Stimulated activated CD8-positive, alpha-beta memory T cell treated with anti-CD3 and anti-CD28 coated beads, Interleukin-7, amount 100 ng/mL, for 1 hour (primary cell): Measurements from ENCODE around the gene IGF2R.
A peak's percentile ranks its signal among the peaks of the same experiment; 100 is the strongest.

Experiments used
- DNase-seq, 2 donors: peaks; one replicate each; pipeline ENCODE4 v3.0.0-alpha.2; 2020; ENCODE audit warnings: low read depth in 2 of 2

IGF2R gene

GRCh38 chr6:159974932-159975331 lies 6.0 kb downstream of the IGF2R start:
- no peak for DNase-seq

DNA sequence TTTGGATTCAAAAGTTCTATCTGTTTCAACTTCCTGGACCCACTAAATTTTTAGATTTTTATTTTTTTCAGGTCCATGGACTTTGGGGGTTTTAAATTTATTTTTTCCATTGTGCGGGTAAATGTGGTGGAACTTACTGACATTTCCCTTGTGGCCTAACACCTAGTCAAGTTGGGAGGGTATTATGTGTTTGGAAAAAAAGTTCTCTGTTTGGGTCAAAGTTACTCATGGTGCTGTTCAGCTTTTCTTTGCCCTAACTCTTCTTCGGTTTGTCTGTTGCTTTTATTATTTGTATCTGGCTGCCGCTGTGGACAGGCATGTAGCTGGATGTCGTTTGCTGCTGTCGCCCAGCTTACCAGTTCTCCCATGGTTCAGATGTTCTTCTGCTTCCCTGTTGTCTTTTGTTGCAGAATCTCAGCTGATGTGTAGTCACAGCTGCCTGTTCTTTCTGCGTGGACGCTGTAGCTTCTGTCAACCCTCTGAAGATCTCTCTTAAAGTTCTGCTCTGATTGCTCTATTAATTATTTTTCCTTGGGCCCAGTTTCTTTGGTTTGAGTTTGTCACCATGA lies 7.9 kb downstream of the IGF2R start:
- DNase-seq: no peak

GRCh38 chr6:159977255-159977903 lies 8.5 kb downstream of the IGF2R start:
- no peak for DNase-seq

DNA sequence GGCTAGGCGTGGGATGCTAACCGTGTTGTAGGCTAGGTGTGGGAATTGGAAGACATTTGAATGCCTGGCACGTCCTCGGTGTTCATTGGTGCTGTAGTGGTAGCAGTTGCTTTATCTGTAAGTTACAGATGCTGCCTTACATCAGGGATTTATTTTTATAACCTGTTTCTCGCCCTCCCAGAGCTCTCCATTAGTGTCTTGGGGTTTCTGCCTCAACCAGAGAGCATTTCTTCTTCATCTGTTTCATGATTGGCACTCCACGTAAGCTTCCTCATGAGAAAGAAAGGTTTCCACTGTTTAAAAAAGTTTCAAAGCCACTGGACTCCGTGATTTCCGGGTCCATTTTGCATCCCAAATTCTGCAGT lies 9.0 kb downstream of the IGF2R start:
- no peak for DNase-seq

- DNase-seq: no peak
Observed at GRCh38 chr6:159978291-159979135, 9.6 kb downstream of the IGF2R start.

DNA sequence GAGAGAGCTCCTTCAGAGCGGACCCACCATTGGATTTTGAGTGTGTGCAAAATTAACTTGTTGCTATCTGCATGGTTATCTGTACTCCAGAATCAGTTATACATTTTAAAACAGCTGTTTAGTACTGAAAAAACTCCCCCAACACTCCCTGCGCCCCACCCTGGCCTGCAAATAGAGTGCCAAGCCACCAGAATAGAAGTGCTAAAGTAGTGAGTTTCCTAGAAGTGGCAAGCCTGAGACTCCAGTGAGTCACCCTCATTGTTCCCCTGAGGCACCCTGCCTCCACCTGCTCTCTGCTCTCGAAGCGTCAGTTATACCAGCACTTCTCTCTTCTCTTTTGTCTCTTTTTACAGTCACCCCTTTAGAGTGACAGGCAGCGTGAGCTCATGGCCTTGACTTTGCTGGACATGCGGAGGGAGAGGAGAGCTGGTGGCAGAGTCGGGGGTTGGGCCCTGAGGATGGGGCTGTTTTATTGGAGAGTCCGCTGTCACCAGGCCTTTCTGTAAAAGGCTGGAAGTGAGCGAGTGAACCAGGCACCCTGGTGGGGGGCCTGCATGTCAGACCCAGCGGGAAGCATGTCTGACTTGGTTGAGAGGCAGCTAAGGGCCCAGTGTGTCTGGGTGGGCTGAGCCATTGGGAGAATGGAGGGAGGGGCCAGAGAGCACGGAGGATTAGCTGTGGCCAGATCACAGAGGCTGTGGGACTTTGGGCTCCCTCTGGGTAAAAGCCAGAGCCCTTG lies 10.4 kb downstream of the IGF2R start:
- peak; percentile 46 to 52 for DNase-seq

GRCh38 chr6:159980474-159980873 lies 11.6 kb downstream of the IGF2R start:
- no peak for DNase-seq

DNA sequence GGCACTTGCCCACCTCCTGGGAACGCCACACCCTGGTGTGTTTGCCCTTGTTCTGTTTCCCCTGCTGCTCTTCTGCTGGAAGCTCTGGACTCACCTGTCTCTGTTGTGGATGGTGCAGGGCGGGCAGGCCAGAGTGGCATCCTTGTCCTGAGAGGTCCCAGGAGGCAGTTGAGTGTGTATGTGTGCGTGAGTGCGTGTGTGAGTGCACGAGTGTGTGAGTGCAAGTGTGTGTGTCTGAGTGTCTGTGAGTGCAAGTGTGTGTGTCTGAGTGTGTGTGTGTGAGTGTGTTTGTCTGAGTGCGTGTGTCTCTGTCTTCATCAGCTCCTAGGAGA lies 12.2 kb downstream of the IGF2R start:
- no peak for DNase-seq

DNA sequence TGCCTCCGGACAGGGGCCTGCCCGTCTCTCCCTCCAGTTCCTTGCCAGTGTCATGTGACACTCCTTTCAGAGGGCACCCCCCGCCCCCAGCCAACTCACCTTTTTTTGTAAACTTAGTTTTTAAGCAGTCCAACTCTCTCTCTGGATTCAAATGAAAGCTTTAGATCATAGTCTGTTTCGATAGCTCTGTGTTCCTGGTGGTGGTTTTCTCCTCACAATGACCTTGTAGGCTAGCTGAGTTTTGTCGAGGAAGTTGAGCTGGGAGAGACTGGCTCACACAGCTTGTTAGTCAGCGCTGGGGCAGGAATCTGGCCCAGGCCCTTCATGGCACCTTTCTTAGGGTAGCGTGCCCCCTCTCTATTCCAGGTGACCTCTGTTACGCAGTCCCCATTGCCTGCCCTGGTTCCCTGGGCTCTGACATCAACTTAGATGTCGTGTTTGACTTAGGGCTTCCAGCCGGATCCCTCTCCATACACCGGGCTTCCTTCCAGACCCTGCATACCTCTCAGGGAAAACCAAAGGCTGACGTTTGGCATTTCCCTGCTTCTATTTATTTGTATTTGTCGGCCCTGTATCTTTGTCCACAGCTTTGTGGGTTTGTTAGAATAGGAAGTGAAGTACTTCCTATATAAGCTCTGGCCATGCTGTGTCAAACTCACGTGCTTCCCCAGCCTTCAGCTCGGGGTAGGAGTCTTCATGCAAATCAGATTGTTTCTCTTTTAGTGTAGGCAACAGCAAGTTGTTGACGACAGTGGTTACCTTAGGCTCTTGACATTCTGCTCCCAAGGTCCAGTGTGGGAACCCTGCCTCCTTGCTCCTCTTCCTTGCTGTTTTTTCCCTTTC lies 12.7 kb downstream of the IGF2R start:
- DNase-seq: no peak

DNA sequence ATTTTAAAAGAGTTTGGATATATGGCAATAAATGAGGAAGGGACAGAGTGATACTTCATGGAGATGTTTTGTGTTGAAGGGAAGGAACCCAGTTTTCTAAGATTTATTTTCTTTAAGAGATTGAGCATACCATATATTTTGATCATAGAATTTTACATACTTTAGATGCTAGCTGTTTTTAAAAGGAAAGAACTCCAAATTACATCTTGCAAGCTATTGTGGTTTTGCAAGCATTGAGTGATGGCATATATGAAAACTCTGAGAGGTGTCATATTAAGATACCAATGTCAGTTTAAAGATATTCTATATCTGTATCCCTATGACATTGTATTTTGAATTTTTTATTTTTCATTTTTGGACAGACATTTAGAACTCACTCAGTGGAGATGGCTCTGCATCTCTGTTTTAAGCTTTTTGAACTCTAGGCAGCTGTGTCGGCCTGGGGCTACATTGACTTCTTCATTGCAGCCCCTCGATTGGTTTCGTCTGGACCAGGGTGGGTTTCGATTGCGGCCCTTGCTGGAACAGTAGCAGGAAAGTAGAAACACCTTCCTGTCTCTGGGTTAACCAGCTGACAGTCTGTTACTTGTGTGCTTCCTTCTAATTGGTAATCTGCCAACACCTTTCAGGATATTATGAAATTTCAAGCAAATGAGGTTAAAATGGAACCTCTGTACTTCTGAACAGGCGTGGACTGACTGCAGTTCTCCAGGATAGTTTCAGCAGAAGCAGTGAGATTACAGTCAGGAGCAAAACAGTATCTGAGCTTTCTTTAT lies 14.0 kb downstream of the IGF2R start:
- DNase-seq: no peak

- DNase-seq: no peak
Observed at GRCh38 chr6:159983641-159984080, 14.8 kb downstream of the IGF2R start.

GRCh38 chr6:159984268-159984786 lies 15.4 kb downstream of the IGF2R start:
- DNase-seq: no peak

DNA sequence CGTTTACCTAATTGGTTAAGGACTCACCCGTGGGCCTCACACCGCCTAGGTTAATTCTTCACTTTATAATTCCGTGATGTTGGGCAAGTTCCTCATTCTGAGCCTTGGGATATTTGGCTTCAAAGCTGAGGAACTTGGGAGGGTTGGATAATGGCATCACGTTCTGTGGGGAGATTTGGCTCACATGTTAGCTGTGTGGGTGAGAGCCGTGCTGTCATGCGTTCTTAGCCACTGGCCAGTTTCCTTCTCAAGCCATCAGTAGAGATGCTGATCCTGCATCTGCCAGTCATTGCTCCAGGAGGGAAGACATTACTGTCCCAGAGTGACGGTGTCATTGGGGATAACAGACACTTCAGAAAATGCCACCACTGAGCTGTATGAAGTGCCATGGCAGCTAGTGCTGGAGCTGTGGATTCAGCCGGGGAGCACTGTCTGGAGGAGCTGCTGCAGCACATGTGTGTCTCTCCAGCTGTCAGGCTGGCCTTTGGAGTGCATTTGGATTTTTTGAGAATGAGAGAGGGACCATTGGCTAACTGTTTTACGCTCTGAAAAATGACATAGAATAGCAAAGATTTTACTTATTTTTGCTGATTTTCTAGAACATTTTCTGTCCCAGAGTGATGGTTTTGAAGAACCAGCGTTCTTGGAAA lies 16.5 kb downstream of the IGF2R start:
- no peak for DNase-seq

- no peak for DNase-seq
Observed at GRCh38 chr6:159988983-159989454, 20.1 kb downstream of the IGF2R start.

DNA sequence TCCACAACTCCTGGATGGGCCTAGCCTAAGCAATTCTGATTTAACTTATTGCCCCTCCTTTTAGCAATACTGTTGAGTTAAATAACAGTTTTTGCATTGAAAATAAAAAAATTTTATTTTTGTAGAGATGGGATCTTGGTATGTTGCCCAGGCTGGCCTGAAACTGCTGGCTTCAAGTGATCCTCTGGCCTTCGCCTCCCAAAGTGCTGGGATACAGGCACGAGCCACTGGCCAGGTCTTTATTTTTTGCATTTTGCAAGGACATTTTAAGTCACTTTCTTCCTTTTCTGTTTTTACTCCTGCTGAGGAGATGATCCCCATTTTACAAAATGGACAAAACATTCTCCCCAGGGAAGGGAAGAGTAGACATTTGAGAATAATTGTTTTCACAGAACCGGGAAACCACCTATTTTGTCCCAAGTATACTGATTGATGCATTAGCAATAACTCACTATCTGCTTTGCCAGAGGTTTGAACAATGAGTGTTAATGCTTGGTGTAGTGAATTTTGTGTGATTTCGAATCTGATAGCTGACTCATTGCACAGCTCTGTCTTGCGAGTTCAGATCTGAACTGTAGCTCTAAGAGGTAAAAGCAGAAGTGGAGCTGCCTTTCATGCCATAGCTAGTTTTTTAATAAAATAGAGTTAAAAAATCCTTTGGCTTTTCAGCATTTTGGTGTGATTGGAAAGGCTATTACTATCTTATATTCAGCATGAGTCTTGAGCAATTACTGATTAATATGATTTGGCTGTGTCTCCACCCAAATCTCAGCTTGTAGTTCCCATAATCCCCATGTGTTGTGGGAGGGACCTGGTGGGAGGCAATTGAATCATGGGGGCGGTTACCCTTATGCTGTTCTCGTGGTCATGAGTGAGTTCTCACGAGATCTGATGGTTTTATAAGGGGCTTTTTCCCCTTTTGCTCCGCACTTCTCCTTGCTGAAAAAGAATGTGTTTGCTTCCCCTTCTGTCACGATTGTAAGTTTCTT lies 20.9 kb downstream of the IGF2R start:
- DNase-seq: no peak

DNA sequence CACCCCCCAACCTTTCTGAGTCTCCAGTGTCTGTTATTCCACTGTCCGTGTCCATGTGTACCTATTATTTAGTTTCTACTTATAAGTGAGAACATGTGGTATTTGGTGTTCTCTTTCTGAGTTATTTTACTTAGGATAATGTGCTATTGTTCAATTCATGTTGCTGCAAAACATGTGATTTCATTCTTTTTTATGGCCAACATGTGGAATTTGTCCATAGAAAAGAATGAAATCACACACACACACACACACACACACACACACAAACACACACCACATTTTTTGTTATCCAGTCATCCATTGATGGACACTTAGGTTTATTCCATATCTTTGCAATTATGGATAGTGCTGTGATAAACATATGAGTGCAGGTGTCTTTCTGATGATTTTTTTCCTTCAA lies 23.5 kb downstream of the IGF2R start:
- DNase-seq: no peak

GRCh38 chr6:159995405-159995804 lies 26.5 kb downstream of the IGF2R start:
- no peak for DNase-seq

GRCh38 chr6:159996087-159996622 lies 27.3 kb downstream of the IGF2R start:
- DNase-seq: no peak
